WI38 (cell line): ENCODE measurements around the gene DACT1.
A peak's percentile ranks its signal among the peaks of the same experiment; 100 is the strongest.
"Not testable (repeated sequence)": the region's sequence is repeated elsewhere in the genome, so short reads cannot be mapped to it uniquely, and the experiment has no call there.

Source experiments
- H3K4me3 ChIP-seq: 2 replicates; pipeline ENCODE4 v1.5.1; 2011; ENCODE audit warnings: low read depth, mild to moderate bottlenecking, control low read depth, low read length
- TF ChIP-seq, protein P1 (sequence below): IDR thresholded peaks from 2 replicates; pipeline ENCODE4 v1.5.1; 2012; ENCODE audit warnings: low read depth, mild to moderate bottlenecking, control low read depth, low read length

DACT1 gene, protein sequence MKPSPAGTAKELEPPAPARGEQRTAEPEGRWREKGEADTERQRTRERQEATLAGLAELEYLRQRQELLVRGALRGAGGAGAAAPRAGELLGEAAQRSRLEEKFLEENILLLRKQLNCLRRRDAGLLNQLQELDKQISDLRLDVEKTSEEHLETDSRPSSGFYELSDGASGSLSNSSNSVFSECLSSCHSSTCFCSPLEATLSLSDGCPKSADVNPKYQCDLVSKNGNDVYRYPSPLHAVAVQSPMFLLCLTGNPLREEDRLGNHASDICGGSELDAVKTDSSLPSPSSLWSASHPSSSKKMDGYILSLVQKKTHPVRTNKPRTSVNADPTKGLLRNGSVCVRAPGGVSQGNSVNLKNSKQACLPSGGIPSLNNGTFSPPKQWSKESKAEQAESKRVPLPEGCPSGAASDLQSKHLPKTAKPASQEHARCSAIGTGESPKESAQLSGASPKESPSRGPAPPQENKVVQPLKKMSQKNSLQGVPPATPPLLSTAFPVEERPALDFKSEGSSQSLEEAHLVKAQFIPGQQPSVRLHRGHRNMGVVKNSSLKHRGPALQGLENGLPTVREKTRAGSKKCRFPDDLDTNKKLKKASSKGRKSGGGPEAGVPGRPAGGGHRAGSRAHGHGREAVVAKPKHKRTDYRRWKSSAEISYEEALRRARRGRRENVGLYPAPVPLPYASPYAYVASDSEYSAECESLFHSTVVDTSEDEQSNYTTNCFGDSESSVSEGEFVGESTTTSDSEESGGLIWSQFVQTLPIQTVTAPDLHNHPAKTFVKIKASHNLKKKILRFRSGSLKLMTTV

DNA sequence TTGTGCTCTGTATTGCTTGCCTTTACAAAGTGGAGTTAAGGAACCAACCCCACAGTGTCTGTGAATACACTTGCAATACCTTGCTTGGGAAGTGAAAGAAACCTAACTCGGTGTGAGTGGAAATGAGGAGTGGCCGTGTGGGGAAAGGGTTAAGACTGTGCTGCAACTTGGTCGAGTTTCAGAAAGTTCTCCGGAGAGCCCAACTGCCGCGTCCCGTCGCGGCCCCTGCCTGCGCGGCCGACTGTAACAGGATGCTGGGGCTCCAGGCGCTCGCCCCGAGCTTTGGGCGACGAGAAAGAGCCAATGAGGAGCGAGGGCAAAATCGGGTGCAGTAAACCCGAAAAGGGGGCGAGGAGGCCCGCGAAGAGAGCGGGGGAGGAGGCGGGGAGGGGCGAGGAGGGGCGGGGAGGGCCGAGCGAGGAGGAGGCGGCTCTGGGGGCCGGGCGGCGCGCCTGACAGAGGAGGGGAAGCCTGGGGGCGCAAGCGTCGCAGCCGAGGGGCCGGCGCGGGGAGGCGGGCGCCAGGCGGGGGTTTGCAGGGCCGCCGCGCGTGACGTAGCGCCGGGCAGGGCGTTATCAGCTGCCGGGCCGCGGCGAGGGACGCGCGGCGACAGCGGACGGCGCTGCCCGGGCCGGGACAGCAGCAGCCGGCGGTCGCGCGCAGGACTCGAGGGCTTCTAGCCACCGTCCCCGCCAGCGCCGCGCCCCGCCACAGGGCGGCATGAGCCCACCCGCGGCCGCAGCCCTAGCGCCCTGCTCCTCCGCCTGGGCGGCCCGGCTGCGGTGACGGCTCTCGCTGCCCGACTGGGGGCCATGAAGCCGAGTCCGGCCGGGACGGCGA is at the start of gene DACT1:
Gene DACT1 (plus strand): TSS at position 572 of the 840 bp plus-strand sequence. CDS start 241 bp downstream, at position 813.
- H3K4me3 ChIP-seq, result peak within 1 kb of the TSS; percentile 74
- TF ChIP-seq, protein P1, sequence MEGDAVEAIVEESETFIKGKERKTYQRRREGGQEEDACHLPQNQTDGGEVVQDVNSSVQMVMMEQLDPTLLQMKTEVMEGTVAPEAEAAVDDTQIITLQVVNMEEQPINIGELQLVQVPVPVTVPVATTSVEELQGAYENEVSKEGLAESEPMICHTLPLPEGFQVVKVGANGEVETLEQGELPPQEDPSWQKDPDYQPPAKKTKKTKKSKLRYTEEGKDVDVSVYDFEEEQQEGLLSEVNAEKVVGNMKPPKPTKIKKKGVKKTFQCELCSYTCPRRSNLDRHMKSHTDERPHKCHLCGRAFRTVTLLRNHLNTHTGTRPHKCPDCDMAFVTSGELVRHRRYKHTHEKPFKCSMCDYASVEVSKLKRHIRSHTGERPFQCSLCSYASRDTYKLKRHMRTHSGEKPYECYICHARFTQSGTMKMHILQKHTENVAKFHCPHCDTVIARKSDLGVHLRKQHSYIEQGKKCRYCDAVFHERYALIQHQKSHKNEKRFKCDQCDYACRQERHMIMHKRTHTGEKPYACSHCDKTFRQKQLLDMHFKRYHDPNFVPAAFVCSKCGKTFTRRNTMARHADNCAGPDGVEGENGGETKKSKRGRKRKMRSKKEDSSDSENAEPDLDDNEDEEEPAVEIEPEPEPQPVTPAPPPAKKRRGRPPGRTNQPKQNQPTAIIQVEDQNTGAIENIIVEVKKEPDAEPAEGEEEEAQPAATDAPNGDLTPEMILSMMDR, result no peak

DNA sequence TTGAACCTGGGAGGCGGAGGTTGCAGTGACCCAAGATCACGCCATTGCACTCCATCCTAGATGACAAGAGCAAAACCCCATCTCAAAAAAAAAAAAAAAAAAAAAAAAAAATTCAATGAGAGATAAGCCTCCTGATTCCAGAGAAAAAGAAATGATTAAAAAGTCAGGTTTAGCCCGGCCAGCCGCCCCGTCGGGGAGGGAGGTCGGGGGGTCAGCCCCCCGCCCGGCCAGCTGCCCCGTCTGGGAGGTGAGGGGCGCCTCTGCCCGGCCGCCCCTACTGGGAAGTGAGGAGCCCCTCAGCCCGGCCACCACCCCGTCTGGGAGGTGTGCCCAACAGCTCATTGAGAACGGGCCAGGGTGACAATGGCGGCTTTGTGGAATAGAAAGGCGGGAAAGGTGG is 49.4 kb upstream of the DACT1 start:
- H3K4me3 ChIP-seq, result not testable (repeated sequence)

DNA sequence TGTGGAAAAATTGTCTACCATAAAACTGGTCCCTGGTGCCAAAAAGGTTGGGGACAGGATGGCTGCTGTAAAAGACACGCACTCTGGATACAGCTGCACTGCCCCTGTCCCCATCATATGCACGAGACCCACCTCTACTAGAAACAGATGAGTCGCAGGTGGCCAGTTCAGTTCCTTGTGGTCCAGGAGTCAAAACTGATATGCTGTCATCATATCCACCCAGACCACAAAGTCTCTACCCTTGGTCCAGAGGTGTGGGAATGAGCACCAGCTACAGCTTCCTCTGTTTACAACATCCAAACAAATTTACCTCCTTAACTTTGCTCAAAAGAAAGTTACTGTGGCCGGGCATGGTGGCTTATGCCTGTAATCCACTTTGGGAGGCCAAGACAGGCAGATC is 43.8 kb upstream of the DACT1 start:
- TF ChIP-seq, protein P1, result no peak
- no peak overlapping the region for H3K4me3 ChIP-seq

DNA sequence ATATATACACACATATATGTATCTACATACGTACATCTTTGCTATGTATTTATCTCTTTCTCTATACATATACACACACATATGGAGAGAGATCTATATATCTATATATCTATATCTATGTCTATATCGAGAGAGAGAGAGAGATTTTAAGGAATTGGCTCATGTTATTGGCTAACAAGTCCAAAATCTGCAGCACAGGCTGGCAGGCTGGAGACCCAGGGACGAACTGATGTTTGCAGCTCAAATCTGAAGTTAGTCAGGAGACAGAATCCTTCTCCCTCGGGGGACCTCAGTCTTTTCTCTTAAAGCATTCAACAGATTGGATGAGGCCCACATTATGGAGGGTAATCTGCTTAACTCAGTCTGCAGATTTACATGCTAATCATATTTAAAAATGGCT is 40.7 kb upstream of the DACT1 start:
- H3K4me3 ChIP-seq, result no peak overlapping the region
- TF ChIP-seq, protein P1, result no peak

DNA sequence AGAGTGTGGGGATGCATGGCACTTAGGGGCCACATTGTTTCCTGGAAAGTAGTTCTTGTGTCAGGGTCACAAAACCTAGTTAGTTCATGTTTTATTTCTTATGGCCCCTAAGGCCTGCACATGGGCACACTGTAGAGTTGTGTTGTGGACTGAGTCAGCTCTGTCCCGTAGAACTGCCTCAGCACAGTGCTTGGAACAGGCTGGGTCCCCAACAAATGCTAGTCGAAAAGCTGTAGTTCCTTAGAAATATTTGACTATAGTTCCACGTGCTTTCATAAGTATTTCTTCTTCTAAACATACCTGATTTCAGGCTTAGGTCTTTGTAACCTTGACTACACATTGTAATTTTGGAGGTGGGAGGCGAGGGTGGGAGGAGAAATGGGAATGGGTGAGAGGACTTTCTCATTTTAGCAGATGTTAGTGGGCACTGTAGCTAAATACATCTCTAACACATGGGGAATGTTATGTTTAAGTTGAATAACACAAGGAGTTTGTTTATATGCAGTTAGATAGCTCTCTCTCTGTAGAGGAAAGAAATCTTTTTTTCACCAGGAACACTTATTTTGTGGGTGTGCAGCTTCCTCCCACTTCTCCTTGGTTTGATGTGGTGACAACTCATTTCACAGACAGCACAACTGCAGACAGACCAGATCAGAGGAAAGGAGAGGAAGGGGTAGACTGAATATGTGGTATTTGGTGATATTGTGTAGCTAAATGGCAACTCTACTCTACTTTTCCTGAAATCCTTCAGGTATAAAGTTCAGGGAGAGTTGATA is 39.5 kb upstream of the DACT1 start:
- TF ChIP-seq, protein P1, result no peak
- H3K4me3 ChIP-seq, result no peak overlapping the region

DNA sequence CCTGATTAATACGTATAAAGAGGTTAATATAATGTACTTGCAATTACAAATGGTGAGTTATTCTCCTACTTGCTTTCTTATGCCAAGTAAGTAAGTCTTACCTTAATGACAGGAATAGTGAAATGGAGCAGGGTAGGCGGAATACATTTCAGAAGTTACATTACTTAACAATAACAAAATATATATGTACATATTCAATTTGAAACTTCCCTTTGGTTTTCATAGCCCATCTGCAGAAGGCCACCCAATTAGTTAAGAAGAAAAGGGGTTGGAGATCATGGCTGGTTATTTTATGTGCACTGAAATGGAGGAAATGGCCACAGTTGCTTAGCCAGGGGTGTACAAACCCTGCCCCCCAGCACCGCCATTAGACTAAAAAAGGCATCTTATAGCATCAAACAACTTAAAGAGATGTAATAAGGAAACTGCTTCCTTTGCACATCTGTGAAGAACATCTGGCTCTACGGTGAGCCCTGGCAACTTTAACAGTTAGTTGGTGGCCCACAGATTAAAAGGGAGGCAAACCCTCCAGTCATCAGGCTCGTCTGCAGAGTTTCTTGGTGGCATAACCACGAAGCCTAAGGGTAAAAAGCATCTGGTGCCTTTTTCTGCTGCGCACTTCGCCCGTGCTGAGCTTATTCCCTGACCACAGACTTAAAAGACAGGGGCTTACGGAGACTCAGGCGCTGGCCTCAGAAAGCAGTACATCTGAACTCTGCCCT is 38.8 kb upstream of the DACT1 start:
- TF ChIP-seq, protein P1, result no peak
- no peak overlapping the region for H3K4me3 ChIP-seq
